ENCODE results near the gene BCL11B.

Gene BCL11B

GRCh38 chr14:99158646-99159165 lies 113.3 kb downstream of the BCL11B start:
- no peaks in the 10 kb centered on the region for H3K27me3 ChIP-seq (ENCODE audit: low read length)

GRCh38 chr14:99158150-99158549 lies 113.8 kb downstream of the BCL11B start:
- no peak overlapping the region for H3K4me3 ChIP-seq (ENCODE audit: insufficient read depth, low read length, poor library complexity, severe bottlenecking)
- H2AFZ ChIP-seq (ENCODE audit: low read depth, low read length, severe bottlenecking) = no peak overlapping the region
- no peaks in the 10 kb centered on the region for H3K9me2 ChIP-seq (replicated peaks; ENCODE audit: insufficient read depth, low read length)
- H3K79me2 ChIP-seq (ENCODE audit: insufficient read depth, low read length) = no peaks in the 10 kb centered on the region
- no peaks in the 10 kb centered on the region for H3F3A ChIP-seq (ENCODE audit: insufficient read depth)
- H3K27ac ChIP-seq (ENCODE audit: low read depth, low read length) = no peak overlapping the region
- H3K9me3 ChIP-seq (ENCODE audit: insufficient read depth, low read length) = no peaks in the 10 kb centered on the region
- H3K9ac ChIP-seq (ENCODE audit: low read length) = no peak overlapping the region
- TF ChIP-seq EZH2phosphoT487 (conservative IDR thresholded peaks at IDR 0.05; ENCODE audit: low read length) = no peak
- TF ChIP-seq CTCF (IDR thresholded peaks at IDR 0.05; ENCODE audit: insufficient read depth, low read length, poor library complexity, severe bottlenecking) = no peak
- H3K36me3 ChIP-seq (ENCODE audit: low read length) = no peaks in the 10 kb centered on the region
- H3K27me3 ChIP-seq (ENCODE audit: low read length) = no peaks in the 10 kb centered on the region
- no peaks in the 10 kb centered on the region for H4K20me1 ChIP-seq (ENCODE audit: low read depth, low read length)
- no peak overlapping the region for H3K4me2 ChIP-seq (ENCODE audit: low read depth, low read length, poor library complexity, severe bottlenecking)

More at GRCh38 chr14:99158646-99159165, 113.3 kb downstream of the BCL11B start:
- H3K4me2 ChIP-seq (ENCODE audit: low read depth, low read length, poor library complexity, severe bottlenecking) = no peak overlapping the region
- no peaks in the 10 kb centered on the region for H3F3A ChIP-seq (ENCODE audit: insufficient read depth)
- TF ChIP-seq EZH2phosphoT487 (conservative IDR thresholded peaks at IDR 0.05; ENCODE audit: low read length) (no peak), CTCF (IDR thresholded peaks at IDR 0.05; ENCODE audit: insufficient read depth, low read length, poor library complexity, severe bottlenecking) (no peak)
- no peaks in the 10 kb centered on the region for H3K9me3 ChIP-seq (ENCODE audit: insufficient read depth, low read length)
- H3K4me3 ChIP-seq (ENCODE audit: insufficient read depth, low read length, poor library complexity, severe bottlenecking) = no peak overlapping the region
- H3K9ac ChIP-seq (ENCODE audit: low read length) = no peak overlapping the region
- H3K79me2 ChIP-seq (ENCODE audit: insufficient read depth, low read length) = no peaks in the 10 kb centered on the region
- H4K20me1 ChIP-seq (ENCODE audit: low read depth, low read length) = no peaks in the 10 kb centered on the region
- no peak overlapping the region for H3K27ac ChIP-seq (ENCODE audit: low read depth, low read length)
- no peaks in the 10 kb centered on the region for H3K36me3 ChIP-seq (ENCODE audit: low read length)
- no peaks in the 10 kb centered on the region for H3K9me2 ChIP-seq (replicated peaks; ENCODE audit: insufficient read depth, low read length)
- no peak overlapping the region for H2AFZ ChIP-seq (ENCODE audit: low read depth, low read length, severe bottlenecking)

- no peak overlapping the region for H2AFZ ChIP-seq (ENCODE audit: low read depth, low read length, severe bottlenecking)
- H3K27ac ChIP-seq (ENCODE audit: low read depth, low read length) = no peak overlapping the region
- H3F3A ChIP-seq (ENCODE audit: insufficient read depth) = no peaks in the 10 kb centered on the region
- no peak for TF ChIP-seq CTCF (IDR thresholded peaks at IDR 0.05; ENCODE audit: insufficient read depth, low read length, poor library complexity, severe bottlenecking)
- TF ChIP-seq EZH2phosphoT487 (conservative IDR thresholded peaks at IDR 0.05; ENCODE audit: low read length) = no peak
- H4K20me1 ChIP-seq (ENCODE audit: low read depth, low read length) = no peaks in the 10 kb centered on the region
- no peak overlapping the region for H3K9ac ChIP-seq (ENCODE audit: low read length)
- H3K9me2 ChIP-seq (replicated peaks; ENCODE audit: insufficient read depth, low read length) = no peaks in the 10 kb centered on the region
- no peaks in the 10 kb centered on the region for H3K79me2 ChIP-seq (ENCODE audit: insufficient read depth, low read length)
- no peak overlapping the region for H3K4me2 ChIP-seq (ENCODE audit: low read depth, low read length, poor library complexity, severe bottlenecking)
- no peaks in the 10 kb centered on the region for H3K36me3 ChIP-seq (ENCODE audit: low read length)
- H3K9me3 ChIP-seq (ENCODE audit: insufficient read depth, low read length) = no peaks in the 10 kb centered on the region
- H3K4me3 ChIP-seq (ENCODE audit: insufficient read depth, low read length, poor library complexity, severe bottlenecking) = no peak overlapping the region
- no peaks in the 10 kb centered on the region for H3K27me3 ChIP-seq (ENCODE audit: low read length)
These were observed 114.3 kb downstream of the BCL11B start for GRCh38 chr14:99157676-99158075.

Measured in SU-DHL-6 (cell line).